Astrocyte of the cerebellum (primary cell): Measurements from ENCODE around the gene FADS6.

Experiments
- DNase-seq: peaks from one replicate; pipeline ENCODE4 v3.0.0-alpha.2; 2011; ENCODE audit warnings: low read depth
- H3K4me3 ChIP-seq: 2 replicates; pipeline ENCODE4 v1.5.1; 2011; ENCODE audit warnings: mild to moderate bottlenecking, low read depth, low read length, moderate library complexity
- CTCF ChIP-seq: IDR thresholded peaks from 2 replicates; pipeline ENCODE4 v1.5.1; 2012; ENCODE audit warnings: low read length, low read depth, moderate library complexity, mild to moderate bottlenecking; ENCODE audit errors: missing control alignments
- in situ Hi-C: cut with HindIII; loops from 2 replicates; pipeline ENCODE4 v1.10.0; 2017; ENCODE audit warnings: low sequenced_read_pairs

Gene FADS6

GRCh38 chr17:74892974-74893911 lies at the start of gene FADS6:
Gene FADS6 (minus strand): TSS chr17:74893633. CDS start chr17:74893595, 38 bp downstream.
- in situ Hi-C loops, result no loop called here
- no peak for DNase-seq
- no peak for TF ChIP-seq CTCF
- H3K4me3 ChIP-seq, result no peak within 1 kb of the TSS

GRCh38 chr17:74941128-74941725 lies 47.8 kb upstream of the FADS6 start:
- no peak for DNase-seq
- H3K4me3 ChIP-seq, result no peak overlapping the region
- in situ Hi-C loops, result no loop called here
- no peak for TF ChIP-seq CTCF

GRCh38 chr17:74939534-74939933 lies 46.1 kb upstream of the FADS6 start:
- in situ Hi-C loops, result no loop called here
- no peak for DNase-seq
- no peak overlapping the region for H3K4me3 ChIP-seq
- TF ChIP-seq CTCF, result no peak

- no peak for DNase-seq
- no peak for TF ChIP-seq CTCF
- H3K4me3 ChIP-seq, result no peak overlapping the region
- in situ Hi-C loops, result no loop called here
Observed at GRCh38 chr17:74938194-74938950, 44.9 kb upstream of the FADS6 start.

- H3K4me3 ChIP-seq, result no peak overlapping the region
- in situ Hi-C loops, result no loop called here
- TF ChIP-seq CTCF, result no peak
- no peak for DNase-seq
Observed at GRCh38 chr17:74937064-74938051, 43.9 kb upstream of the FADS6 start.

- in situ Hi-C loops, result no loop called here
- no peak for DNase-seq
- no peak for TF ChIP-seq CTCF
- no peak overlapping the region for H3K4me3 ChIP-seq
Observed at GRCh38 chr17:74936470-74936799, 43.0 kb upstream of the FADS6 start.
